ENCODE results near the gene BCAS3.
"Not testable (repeated sequence)": the region's sequence is repeated elsewhere in the genome, so short reads cannot be mapped to it uniquely, and the experiment has no call there.

BCAS3 gene

DNA sequence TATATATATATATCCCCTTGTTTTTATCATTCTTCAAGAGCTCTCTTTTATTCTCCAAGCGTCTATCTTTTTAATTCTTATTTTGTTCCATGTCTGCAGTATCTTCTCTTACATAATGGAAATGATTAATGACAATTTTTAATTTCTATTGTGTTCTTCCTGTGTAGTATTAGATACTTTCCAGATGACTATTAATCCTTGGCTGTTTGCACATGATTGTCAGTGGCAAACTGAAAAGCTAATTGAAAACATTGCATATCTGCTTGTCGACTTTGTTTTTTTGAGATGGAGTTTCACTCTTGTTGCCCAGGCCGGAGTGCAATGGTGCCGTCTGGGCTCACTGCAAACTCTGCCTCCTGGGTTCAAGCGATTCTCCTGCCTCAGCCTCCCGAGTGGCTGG, 124.7 kb downstream of the BCAS3 start:
- no peak for DNase-seq

DNA sequence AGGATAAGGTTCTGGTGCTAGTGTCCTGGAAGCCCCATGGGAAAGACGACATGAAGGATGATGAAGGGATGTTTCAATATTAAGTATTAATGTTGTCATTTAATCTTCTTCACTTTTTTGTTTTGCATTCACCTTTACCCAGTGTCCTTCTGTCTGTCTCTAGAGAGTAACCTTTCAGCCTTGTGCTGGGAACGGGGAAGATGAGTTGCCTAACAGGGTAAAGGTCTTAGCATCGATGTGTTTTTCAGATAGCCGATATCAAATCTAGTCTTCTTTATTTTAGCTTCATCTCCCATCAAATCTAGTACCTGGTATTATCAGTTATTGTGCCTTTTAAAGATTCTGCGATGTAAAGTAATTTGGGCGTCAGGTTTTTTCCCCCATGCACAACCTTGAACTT, 125.4 kb downstream of the BCAS3 start:
- no peak for DNase-seq

DNA sequence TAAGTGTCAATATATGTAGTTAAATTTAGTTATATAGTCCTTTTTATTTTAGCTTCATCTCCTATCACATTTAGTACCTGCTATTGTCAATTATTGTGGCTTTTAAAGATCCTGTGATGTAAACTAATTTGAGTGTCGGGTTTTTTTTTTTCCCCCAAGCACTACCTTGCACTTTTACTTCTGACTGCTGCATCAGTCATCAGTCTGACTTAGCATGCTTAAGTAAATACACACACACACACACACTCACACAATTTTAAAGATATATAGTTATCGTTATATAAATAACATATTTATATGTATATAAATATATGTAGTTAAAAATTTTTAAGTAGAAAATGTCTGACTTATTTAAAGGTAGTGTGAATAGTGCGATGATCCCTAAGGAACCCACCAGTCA, 127.2 kb downstream of the BCAS3 start:
- no peak for DNase-seq

GRCh38 chr17:60809421-60809820, 131.8 kb downstream of the BCAS3 start:
- no peak for DNase-seq

- DNase-seq, result not testable (repeated sequence)
These were observed 137.3 kb downstream of the BCAS3 start for GRCh38 chr17:60814941-60815340.

GRCh38 chr17:60817192-60817591, 139.5 kb downstream of the BCAS3 start:
- DNase-seq, result no peak

DNA sequence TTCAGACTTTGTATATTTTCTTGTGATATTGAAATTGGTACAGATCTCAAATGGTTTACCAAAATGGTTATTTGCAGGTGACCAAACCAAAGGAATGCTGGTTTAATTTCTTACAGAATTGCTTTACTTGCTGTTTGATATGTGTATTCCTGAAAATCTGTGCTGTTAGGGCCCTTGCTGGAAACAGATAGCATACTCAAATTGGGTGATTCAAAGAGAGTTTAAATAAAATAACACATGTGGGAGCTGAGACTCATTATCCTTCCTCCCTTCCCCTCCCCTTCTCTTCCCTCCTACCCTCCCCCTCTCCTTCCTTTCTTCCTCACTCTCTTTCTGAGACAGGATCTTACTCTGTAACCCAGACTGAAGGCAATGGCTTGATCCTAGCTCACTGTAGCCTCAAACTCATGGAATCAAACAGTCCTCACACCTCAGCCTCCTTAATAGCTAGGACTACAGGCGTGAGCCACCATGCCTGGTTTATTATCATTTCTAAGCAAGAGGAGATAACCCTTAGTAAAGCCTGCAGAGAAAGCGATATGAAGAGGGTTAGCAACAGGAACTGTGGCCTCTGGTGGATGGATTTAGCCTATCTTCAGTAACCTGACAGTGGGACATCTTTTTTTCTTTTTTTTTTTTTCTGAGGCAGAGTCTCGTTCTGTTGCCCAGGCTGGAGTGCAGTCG, 141.9 kb downstream of the BCAS3 start:
- no peak for DNase-seq

DNA sequence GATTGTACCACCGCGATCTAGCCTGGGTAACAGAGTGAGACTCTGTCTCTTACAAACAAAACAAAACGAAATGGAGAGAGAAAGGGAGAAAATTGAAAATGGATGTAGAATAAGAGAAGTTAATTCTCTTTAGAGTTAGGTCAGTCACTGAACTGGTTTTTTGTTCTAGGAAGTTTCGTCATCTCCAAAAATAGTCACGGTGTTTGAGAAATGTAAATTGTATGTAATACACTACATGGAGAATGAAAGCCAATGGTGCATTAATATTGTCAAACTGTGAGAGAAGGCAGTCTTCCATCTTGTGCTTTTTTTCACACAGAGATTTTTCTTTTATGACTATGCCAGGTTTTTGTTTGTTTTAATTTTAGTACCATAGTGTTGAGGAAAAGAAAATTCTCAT, 145.9 kb downstream of the BCAS3 start:
- no peak for DNase-seq

DNA sequence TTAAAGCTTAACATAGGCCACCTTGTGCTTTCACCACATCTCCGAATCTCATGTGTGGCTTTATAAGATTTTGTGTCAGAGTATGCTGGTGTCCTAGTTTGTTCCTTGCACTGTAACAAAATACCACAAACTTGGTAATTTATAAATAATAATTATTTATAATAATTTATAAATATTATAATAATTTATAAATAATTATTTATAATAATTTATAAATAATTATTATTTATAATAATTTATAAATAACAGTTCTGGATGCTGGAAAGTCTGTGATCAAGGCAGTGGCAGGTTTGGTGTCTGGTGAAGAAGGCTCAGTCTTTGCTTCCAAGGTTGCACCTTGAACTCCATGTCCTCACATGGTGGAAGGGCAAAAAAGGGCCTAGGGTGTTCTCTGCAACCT, 147.7 kb downstream of the BCAS3 start:
- no peak for DNase-seq

GRCh38 chr17:60827943-60828342, 150.3 kb downstream of the BCAS3 start:
- no peak for DNase-seq

DNA sequence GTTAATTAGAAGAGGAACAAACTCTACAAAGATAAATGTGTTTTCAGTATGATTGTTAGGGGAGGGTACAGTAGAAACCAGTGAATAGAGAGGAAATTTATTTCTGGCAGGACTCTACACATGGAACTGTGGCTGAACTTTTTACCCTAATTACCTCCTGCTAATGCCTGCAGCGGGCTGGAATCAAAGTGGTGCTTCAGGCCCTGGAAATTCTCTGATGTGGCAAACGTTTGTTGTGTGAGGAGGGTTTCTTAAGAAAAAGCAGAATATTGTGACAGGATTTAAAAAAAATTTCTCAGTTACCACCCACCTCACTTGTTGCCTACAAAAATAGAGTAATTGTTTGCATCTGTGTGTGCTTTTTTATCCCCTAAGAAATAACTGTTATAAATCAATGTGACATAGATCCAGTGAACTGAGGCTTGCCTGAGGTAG, 154.5 kb downstream of the BCAS3 start:
- no peak for DNase-seq

DNA sequence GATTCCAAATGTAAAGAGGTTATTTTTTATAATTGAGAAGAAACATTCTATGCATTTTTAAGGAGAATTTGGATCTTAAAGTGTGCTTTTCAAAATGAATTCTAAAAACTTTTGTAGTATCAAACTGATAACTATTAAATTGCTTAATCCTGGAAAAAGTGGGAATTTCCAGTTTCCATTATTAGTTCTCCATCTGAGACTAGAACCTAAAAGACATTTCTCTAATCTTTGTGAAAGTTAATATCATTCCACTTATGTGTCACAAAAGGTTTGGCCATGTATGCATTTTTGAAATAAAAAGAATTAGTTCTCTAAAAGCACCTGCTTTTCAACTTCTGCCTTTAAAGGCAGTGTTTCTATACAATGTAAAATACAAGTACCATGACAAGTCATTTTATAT, 155.0 kb downstream of the BCAS3 start:
- no peak for DNase-seq

GRCh38 chr17:60840456-60840855, 162.8 kb downstream of the BCAS3 start:
- no peak for DNase-seq

GRCh38 chr17:60845012-60845411, 167.4 kb downstream of the BCAS3 start:
- DNase-seq, result no peak

DNA sequence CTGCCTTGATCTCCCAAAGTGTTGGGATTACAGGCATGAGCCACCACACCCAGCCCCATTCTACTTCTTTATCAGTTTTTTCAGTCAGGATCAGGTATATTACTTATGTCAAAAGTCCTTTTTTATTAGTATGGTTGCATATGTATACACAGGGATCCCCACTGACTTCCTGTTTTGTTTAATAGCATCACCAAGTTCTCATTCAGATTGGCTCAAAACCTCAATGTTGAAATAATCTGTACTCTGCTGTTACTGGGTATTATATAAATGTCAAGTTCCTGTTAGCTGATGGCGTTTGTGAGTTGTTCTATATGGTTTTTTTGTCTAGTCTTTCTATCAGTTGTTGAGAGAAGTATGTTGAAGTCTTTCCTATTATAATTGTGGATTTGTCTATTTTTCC, 168.5 kb downstream of the BCAS3 start:
- no peak for DNase-seq

DNA sequence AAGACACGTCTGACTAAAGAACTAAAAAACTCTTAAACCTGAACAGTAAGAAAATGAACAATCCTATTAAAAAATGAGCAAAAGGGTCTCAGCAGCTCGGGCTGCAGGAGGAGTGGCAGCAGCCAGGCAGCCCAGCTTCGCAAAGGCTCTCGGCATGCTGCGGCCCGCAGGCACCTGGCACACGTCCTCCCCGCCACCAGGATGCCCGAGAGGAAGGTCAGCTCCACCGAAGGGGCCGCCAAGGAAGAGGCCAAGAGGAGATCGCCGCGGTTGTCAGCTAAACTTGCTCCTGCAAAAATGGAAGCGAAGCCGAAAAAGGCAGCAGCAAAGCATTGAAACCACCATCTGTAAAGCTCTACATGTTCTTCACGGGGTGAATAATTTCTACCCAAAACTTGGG, 173.5 kb downstream of the BCAS3 start:
- DNase-seq, result no peak

- no peak for DNase-seq
These were observed 180.0 kb downstream of the BCAS3 start for GRCh38 chr17:60857556-60858080.

- DNase-seq, result no peak
These were observed 184.8 kb downstream of the BCAS3 start for GRCh38 chr17:60862482-60862881.

DNA sequence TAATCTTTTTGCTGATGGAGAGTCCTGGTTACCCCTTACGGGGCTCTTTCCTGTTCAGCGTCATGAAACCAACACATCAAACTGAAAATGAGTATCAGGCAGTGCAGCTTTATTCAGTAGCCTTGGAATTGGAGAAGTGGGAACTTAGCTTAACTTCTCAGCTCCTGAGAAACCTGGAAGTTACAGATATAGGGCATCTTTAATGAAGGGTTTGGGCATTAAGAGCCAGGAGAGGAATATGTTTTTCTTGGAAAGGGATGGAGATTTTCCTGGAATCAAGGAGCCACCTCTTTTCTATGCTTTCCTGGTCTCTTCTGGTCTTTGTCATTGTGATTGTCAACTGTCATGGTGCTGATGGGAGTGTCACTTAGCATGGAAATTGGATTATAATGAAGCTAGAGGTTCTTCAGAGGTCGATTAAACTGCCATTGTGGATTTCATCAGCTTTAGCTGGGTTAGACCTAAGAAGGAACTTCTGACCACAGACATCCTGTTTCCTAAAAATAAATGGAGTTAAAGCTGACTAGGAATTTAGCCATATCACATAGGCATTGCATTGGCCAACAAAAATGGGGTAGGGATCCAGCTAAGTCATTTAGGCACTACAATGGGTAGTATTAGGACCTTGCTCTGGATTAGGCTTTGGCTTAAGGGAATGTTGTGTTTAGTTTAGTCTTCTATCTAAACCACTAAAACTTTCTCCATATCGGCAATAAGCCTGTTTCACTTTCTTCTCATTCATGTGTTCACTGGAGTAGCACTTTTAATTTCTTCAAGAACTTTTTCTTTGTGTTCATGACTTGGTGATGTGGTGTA, 186.4 kb downstream of the BCAS3 start:
- DNase-seq, result no peak

GRCh38 chr17:60864708-60865005, 187.0 kb downstream of the BCAS3 start:
- DNase-seq, result no peak

DNA sequence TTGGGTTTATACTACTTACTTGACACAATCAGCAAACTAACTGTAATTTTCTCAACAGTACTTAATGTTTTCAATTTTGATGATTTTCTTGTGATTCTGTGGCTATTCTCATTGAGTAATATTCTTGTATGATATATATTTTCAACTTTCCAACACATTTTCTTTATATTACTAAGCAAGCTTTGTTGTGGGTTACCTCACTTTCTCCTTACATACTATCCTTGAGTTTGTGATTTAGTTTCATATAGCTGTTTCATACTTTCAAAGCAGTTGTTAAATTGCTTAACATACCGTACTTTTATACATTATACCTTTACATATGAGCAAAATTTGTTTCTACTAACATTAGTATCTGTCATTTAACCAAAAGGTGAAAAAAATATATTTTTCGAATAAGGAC, 197.1 kb downstream of the BCAS3 start:
- DNase-seq, result no peak

DNA sequence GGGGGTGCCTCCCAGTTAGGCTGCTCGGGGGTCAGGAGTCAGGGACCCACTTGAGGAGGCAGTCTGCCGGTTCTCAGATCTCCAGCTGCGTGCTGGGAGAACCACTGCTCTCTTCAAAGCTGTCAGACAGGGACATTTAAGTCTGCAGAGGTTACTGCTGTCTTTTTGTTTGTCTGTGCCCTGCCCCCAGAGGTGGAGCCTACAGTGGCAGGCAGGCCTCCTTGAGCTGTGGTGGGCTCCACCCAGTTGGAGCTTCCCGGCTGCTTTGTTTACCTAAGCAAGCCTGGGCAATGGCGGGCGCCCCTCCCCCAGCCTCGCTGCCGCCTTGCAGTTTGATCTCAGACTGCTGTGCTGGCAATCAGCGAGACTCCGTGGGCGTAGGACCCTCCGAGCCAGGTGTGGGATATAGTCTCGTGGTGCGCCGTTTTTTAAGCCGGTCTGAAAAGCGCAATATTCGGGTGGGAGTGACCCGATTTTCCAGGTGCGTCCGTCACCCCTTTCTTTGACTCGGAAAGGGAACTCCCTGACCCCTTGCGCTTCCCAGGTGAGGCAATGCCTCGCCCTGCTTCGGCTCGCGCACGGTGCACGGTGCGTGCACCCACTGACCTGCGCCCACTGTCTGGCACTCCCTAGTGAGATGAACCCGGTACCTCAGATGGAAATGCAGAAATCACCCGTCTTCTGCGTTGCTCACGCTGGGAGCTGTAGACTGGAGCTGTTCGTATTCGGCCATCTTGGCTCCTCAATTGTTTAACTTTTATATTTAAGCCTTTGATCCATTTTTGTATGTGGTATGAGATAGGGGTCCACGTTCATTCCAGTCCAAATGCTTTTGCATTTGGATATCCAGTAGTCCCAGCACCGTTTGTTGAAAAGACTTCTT, 209.3 kb downstream of the BCAS3 start:
- DNase-seq, result peak in 1 of 6 experiments; percentile 1

DNA sequence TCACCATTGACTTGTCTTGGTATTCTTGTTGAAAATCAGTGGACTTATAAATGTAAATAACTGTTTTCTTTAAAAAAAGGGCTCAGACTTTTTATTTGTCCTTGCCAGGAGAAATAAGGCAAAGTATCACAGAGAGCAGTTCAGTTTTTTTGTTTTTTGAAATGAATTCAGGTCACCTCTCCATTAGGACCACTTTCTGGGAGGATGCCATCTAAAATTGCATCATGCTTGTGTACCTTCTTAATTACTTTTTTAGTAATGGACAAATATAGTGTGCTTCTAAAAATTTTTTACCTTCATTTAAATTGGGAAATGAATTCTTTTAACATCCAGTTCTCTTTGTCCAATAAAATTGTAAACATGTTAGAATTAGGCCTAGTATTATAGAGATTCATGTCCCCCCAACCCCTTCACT, 210.0 kb downstream of the BCAS3 start:
- no peak for DNase-seq
